ENCODE results near the gene PPM1B. TPM values are rescaled to one million over a fixed set of nuclear protein-coding genes. Genes with fewer than 3 reads are reported as not detected.
"Not testable (repeated sequence)": the region's sequence is repeated elsewhere in the genome, so short reads cannot be mapped to it uniquely, and the experiment has no call there.

Gene PPM1B
- total RNA-seq, 1 donor = 31.5 TPM

GRCh38 chr2:44170311-44170717, 1.6 kb downstream of the PPM1B start:
- no peak for DNase-seq (ENCODE audit: insufficient read length, low spot score, missing footprints)
- peak overlapping the region; percentile 75 for H3K27ac ChIP-seq (ENCODE audit: low read depth, low read length)
- peaks cover 21% of the 10 kb centered on the region for H4K20me1 ChIP-seq (ENCODE audit: insufficient read depth, low read length)
- no peak overlapping the region for H2AFZ ChIP-seq (ENCODE audit: low read length)
- H3K4me1 ChIP-seq (ENCODE audit: insufficient read depth, low read length) = peaks cover 14% of the 10 kb centered on the region
- TF ChIP-seq, protein P1, sequence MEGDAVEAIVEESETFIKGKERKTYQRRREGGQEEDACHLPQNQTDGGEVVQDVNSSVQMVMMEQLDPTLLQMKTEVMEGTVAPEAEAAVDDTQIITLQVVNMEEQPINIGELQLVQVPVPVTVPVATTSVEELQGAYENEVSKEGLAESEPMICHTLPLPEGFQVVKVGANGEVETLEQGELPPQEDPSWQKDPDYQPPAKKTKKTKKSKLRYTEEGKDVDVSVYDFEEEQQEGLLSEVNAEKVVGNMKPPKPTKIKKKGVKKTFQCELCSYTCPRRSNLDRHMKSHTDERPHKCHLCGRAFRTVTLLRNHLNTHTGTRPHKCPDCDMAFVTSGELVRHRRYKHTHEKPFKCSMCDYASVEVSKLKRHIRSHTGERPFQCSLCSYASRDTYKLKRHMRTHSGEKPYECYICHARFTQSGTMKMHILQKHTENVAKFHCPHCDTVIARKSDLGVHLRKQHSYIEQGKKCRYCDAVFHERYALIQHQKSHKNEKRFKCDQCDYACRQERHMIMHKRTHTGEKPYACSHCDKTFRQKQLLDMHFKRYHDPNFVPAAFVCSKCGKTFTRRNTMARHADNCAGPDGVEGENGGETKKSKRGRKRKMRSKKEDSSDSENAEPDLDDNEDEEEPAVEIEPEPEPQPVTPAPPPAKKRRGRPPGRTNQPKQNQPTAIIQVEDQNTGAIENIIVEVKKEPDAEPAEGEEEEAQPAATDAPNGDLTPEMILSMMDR (IDR thresholded peaks at IDR 0.05; ENCODE audit: extremely low read depth, low read depth, low read length) = no peak
- no peaks in the 10 kb centered on the region for H3K36me3 ChIP-seq (ENCODE audit: insufficient read depth, low read length)
- H3K79me2 ChIP-seq (ENCODE audit: insufficient read depth, low read length) = peaks cover 61% of the 10 kb centered on the region
- no peaks in the 10 kb centered on the region for H3K9me3 ChIP-seq (ENCODE audit: low read depth, low read length)
- no peaks in the 10 kb centered on the region for H3K27me3 ChIP-seq (ENCODE audit: insufficient read depth, low read length)
- peak overlapping the region; percentile 81 for H3K4me2 ChIP-seq (ENCODE audit: insufficient read depth, low read length)
- peak overlapping the region; percentile 77 for H3K4me3 ChIP-seq (ENCODE audit: insufficient read depth, low read length)

DNA sequence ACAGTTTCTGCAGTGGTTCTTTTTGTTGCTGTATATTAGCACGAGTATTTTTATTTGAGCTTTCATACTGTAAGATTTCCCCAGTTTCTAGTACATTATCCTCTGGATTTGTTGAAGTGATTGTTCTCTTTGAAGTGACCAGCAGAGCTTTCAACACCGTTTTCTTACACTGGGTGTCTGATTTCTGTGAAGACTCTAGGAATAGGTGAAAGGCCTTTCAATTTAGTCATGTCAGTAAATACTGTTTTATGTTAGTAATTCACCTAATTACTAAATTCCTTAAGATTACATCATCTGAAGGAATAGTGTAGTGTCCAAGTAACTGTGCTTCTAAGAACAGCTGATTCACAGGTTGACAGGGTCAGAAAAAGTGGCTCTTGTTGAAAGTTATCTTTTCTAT, 2.3 kb downstream of the PPM1B start:
- H4K20me1 ChIP-seq (ENCODE audit: insufficient read depth, low read length) = peaks cover 21% of the 10 kb centered on the region
- peak overlapping the region; percentile 77 for H3K4me3 ChIP-seq (ENCODE audit: insufficient read depth, low read length)
- no peaks in the 10 kb centered on the region for H3K9me3 ChIP-seq (ENCODE audit: low read depth, low read length)
- H3K36me3 ChIP-seq (ENCODE audit: insufficient read depth, low read length) = no peaks in the 10 kb centered on the region
- H2AFZ ChIP-seq (ENCODE audit: low read length) = no peak overlapping the region
- peaks cover 68% of the 10 kb centered on the region for H3K79me2 ChIP-seq (ENCODE audit: insufficient read depth, low read length)
- peaks cover 14% of the 10 kb centered on the region for H3K4me1 ChIP-seq (ENCODE audit: insufficient read depth, low read length)
- no peak for DNase-seq (ENCODE audit: insufficient read length, low spot score, missing footprints)
- no peaks in the 10 kb centered on the region for H3K27me3 ChIP-seq (ENCODE audit: insufficient read depth, low read length)
- H3K27ac ChIP-seq (ENCODE audit: low read depth, low read length) = peak overlapping the region; percentile 75
- TF ChIP-seq, protein P1 (IDR thresholded peaks at IDR 0.05; ENCODE audit: extremely low read depth, low read depth, low read length) = no peak
- H3K4me2 ChIP-seq (ENCODE audit: insufficient read depth, low read length) = peak overlapping the region; percentile 81

DNA sequence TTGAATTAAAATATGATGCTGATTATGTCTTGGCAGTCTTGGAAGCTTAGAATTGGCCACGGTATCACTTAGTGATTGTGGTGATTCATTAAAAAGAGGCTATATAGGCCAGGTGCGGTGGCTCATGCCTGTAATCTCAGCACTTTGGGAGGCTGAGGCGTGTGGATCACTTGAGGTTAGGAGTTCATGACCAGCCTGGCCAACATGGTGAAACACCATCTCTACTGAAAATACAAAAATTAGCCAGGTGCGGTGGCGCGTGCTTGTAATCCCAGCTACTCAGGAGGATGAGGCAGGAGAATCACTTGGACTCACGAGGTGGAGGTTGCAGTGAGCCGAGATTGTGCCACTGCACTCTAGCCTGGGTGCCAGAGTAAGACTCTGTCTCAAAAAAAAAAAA, 2.8 kb downstream of the PPM1B start:
- H3K27me3 ChIP-seq (ENCODE audit: insufficient read depth, low read length); H3K9me3 ChIP-seq (ENCODE audit: low read depth, low read length); H3K4me3 ChIP-seq (ENCODE audit: insufficient read depth, low read length); H3K36me3 ChIP-seq (ENCODE audit: insufficient read depth, low read length); DNase-seq (ENCODE audit: insufficient read length, low spot score, missing footprints); H2AFZ ChIP-seq (ENCODE audit: low read length): not testable (repeated sequence)
- Histone ChIP-seq H3K4me1 (ENCODE audit: insufficient read depth, low read length) (peaks cover 14% of the 10 kb centered on the region), H3K79me2 (ENCODE audit: insufficient read depth, low read length) (peaks cover 73% of the 10 kb centered on the region), H3K27ac (ENCODE audit: low read depth, low read length) (peak overlapping the region; percentile 75), H3K4me2 (ENCODE audit: insufficient read depth, low read length) (peak overlapping the region; percentile 81), H4K20me1 (ENCODE audit: insufficient read depth, low read length) (peaks cover 23% of the 10 kb centered on the region)

GRCh38 chr2:44172576-44172975, 3.9 kb downstream of the PPM1B start:
- Histone ChIP-seq H3K27me3 (ENCODE audit: insufficient read depth, low read length) (no peaks in the 10 kb centered on the region), H3K79me2 (ENCODE audit: insufficient read depth, low read length) (peaks cover 83% of the 10 kb centered on the region), H3K4me3 (ENCODE audit: insufficient read depth, low read length) (no peak overlapping the region), H3K9me3 (ENCODE audit: low read depth, low read length) (no peaks in the 10 kb centered on the region), H3K4me1 (ENCODE audit: insufficient read depth, low read length) (peaks cover 14% of the 10 kb centered on the region), H3K27ac (ENCODE audit: low read depth, low read length) (no peak overlapping the region), H2AFZ (ENCODE audit: low read length) (no peak overlapping the region), H3K36me3 (ENCODE audit: insufficient read depth, low read length) (no peaks in the 10 kb centered on the region), H3K4me2 (ENCODE audit: insufficient read depth, low read length) (no peak overlapping the region), H4K20me1 (ENCODE audit: insufficient read depth, low read length) (peaks cover 25% of the 10 kb centered on the region)
- DNase-seq (ENCODE audit: insufficient read length, low spot score, missing footprints) = no peak
- TF ChIP-seq, protein P1 (IDR thresholded peaks at IDR 0.05; ENCODE audit: extremely low read depth, low read depth, low read length) = no peak
